ENCODE results near the gene TRAPPC6A. TPM values are rescaled to one million over a fixed set of nuclear protein-coding genes. Genes with fewer than 3 reads are reported as not detected.

The TRAPPC6A gene
- total RNA-seq, 2 donors from 2014 or later: 56.6 to 79.1 TPM

DNA sequence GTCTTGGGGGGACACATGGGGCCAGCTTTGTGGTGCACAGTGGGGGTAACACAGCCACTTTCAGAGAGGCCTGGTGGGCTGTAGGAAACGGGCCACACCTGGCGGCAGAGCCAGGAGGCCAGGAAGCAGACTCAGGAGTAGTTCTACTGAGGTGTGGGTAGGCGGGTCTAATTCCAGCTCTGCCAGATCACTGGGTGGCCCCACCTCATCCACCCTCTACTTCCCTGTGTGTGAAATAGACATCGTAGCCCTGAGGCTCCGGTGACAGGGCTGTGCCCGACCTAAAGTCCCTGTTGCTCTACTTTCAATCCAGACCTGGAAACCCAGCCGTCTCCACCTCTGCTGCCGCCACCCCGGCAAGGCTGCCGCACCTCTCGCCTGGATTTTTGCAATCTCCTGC, 21.3 kb downstream of the TRAPPC6A start:
- Histone ChIP-seq H3K4me3 (ENCODE audit: low read length) (no peak overlapping the region), H3K27me3 (ENCODE audit: control insufficient read depth, insufficient read depth, low read length, poor library complexity, severe bottlenecking) (peaks cover 3% of the 10 kb centered on the region), H3K9me3 (ENCODE audit: control insufficient read depth, low read length) (no peaks in the 10 kb centered on the region), H3K9ac (ENCODE audit: extremely low read depth, low read length, poor library complexity, severe bottlenecking) (no peak overlapping the region), H3K27ac (ENCODE audit: low read depth, low read length) (no peak overlapping the region), H3K36me3 (ENCODE audit: control insufficient read depth, insufficient read depth, low read length) (no peaks in the 10 kb centered on the region), H3K4me1 (ENCODE audit: control insufficient read depth, insufficient read depth, low read length) (peaks cover 12% of the 10 kb centered on the region)
- DNase-seq: no peak
- no peak overlapping the region for H3K27ac Mint-ChIP-seq
- TF ChIP-seq, protein P1, sequence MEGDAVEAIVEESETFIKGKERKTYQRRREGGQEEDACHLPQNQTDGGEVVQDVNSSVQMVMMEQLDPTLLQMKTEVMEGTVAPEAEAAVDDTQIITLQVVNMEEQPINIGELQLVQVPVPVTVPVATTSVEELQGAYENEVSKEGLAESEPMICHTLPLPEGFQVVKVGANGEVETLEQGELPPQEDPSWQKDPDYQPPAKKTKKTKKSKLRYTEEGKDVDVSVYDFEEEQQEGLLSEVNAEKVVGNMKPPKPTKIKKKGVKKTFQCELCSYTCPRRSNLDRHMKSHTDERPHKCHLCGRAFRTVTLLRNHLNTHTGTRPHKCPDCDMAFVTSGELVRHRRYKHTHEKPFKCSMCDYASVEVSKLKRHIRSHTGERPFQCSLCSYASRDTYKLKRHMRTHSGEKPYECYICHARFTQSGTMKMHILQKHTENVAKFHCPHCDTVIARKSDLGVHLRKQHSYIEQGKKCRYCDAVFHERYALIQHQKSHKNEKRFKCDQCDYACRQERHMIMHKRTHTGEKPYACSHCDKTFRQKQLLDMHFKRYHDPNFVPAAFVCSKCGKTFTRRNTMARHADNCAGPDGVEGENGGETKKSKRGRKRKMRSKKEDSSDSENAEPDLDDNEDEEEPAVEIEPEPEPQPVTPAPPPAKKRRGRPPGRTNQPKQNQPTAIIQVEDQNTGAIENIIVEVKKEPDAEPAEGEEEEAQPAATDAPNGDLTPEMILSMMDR (conservative IDR thresholded peaks at IDR 0.05): no peak
- no peak overlapping the region for H3K4me3 Mint-ChIP-seq
- no peaks in the 10 kb centered on the region for H3K36me3 Mint-ChIP-seq (ENCODE audit: low read depth)
- peaks cover 4% of the 10 kb centered on the region for H3K9me3 Mint-ChIP-seq
- WGBS, 2 experiments (ENCODE audit: insufficient coverage in 1 of 2, insufficient read length in 1 of 2): 87 to 94% methylated on average over 7 to 11 of the region's 11 CpGs
- H3K4me1 Mint-ChIP-seq: peaks cover 10% of the 10 kb centered on the region
- H3K27me3 Mint-ChIP-seq (ENCODE audit: insufficient read depth): peaks cover 60% of the 10 kb centered on the region

DNA sequence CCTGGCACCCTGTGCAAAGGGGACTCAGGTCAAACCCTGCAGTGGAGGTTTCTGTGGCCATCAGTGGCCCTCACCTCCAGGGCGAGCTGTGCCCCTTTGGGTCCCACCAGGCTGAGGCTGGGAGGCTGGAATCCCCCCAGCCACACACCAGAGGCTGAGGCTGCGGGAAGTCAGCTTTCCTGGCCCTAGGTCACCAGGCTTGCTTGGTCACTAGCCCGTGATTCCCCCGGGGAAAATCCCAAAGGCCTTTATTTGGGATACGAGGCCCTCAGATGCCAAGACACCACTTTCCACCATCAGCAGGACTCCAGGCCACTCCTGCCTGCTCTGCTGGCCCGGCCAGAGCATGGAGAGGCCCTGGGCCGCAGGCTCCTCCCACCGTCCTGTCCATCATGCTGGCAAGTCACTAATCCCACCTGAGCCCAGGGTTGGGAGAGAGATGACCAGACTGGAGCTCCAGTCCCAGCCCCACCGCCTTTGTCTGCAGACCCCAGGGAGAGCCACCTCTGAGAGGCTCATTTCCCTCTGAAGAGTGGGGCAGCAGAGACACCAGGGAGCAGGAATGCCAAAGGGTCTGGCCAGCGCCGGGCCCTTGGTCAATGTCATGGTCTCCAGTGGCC, 21.9 kb downstream of the TRAPPC6A start:
- TF ChIP-seq, protein P1 (conservative IDR thresholded peaks at IDR 0.05): no peak
- H3K36me3 Mint-ChIP-seq (ENCODE audit: low read depth): no peaks in the 10 kb centered on the region
- peaks cover 66% of the 10 kb centered on the region for H3K27me3 Mint-ChIP-seq (ENCODE audit: insufficient read depth)
- no peak overlapping the region for H3K4me3 Mint-ChIP-seq
- no peaks in the 10 kb centered on the region for H3K36me3 ChIP-seq (ENCODE audit: control insufficient read depth, insufficient read depth, low read length)
- H3K9me3 Mint-ChIP-seq: peaks cover 4% of the 10 kb centered on the region
- H3K4me3 ChIP-seq (ENCODE audit: low read length): no peak overlapping the region
- no peaks in the 10 kb centered on the region for H3K9me3 ChIP-seq (ENCODE audit: control insufficient read depth, low read length)
- peaks cover 3% of the 10 kb centered on the region for H3K27me3 ChIP-seq (ENCODE audit: control insufficient read depth, insufficient read depth, low read length, poor library complexity, severe bottlenecking)
- WGBS, 2 experiments (ENCODE audit: insufficient coverage in 1 of 2, insufficient read length in 1 of 2): 84 to 85% methylated on average over 9 to 11 of the region's 11 CpGs
- no peak overlapping the region for H3K9ac ChIP-seq (ENCODE audit: extremely low read depth, low read length, poor library complexity, severe bottlenecking)
- H3K27ac ChIP-seq (ENCODE audit: low read depth, low read length): no peak overlapping the region
- peak; percentile 85 for DNase-seq
- no peak overlapping the region for H3K27ac Mint-ChIP-seq
- peaks cover 12% of the 10 kb centered on the region for H3K4me1 ChIP-seq (ENCODE audit: control insufficient read depth, insufficient read depth, low read length)
- peaks cover 10% of the 10 kb centered on the region for H3K4me1 Mint-ChIP-seq

- H3K36me3 Mint-ChIP-seq (ENCODE audit: low read depth): peaks cover 6% of the 10 kb centered on the region
- H3K4me3 ChIP-seq (ENCODE audit: low read length): peak overlapping the region; percentile 45
- H3K27ac Mint-ChIP-seq: no peak overlapping the region
- H3K27me3 Mint-ChIP-seq (ENCODE audit: insufficient read depth): peaks cover 66% of the 10 kb centered on the region
- peaks cover 12% of the 10 kb centered on the region for H3K4me1 ChIP-seq (ENCODE audit: control insufficient read depth, insufficient read depth, low read length)
- peaks cover 4% of the 10 kb centered on the region for H3K9me3 Mint-ChIP-seq
- TF ChIP-seq, protein P1 (conservative IDR thresholded peaks at IDR 0.05): no peak
- WGBS, 2 experiments (ENCODE audit: insufficient coverage in 1 of 2, insufficient read length in 1 of 2): 46 to 62% methylated on average over 18 to 19 of the region's 19 CpGs
- H3K27ac ChIP-seq (ENCODE audit: low read depth, low read length): no peak overlapping the region
- peaks cover 10% of the 10 kb centered on the region for H3K4me1 Mint-ChIP-seq
- H3K36me3 ChIP-seq (ENCODE audit: control insufficient read depth, insufficient read depth, low read length): no peaks in the 10 kb centered on the region
- H3K27me3 ChIP-seq (ENCODE audit: control insufficient read depth, insufficient read depth, low read length, poor library complexity, severe bottlenecking): peaks cover 3% of the 10 kb centered on the region
- peak overlapping the region; percentile 42 for H3K4me3 Mint-ChIP-seq
- H3K9me3 ChIP-seq (ENCODE audit: control insufficient read depth, low read length): no peaks in the 10 kb centered on the region
- no peak for DNase-seq
- H3K9ac ChIP-seq (ENCODE audit: extremely low read depth, low read length, poor library complexity, severe bottlenecking): no peak overlapping the region
These were observed 23.8 kb downstream of the TRAPPC6A start for GRCh38 chr19:45154064-45154827.
